Heart left ventricle (tissue), 16 donors: Measurements from ENCODE around the gene DLX2. TPM values are rescaled to one million over a fixed set of nuclear protein-coding genes. Genes with fewer than 3 reads are reported as not detected.

ENCODE experiments used
- ATAC-seq, 4 donors: fragments of 200-7000 bp; cut with Tn5 transposase; one replicate each; pipeline ENCODE4 v1.9.1; 2020 to 2022; ENCODE audit warnings: moderate library complexity in 4 of 4, mild to moderate bottlenecking in 3 of 4, moderate number of reproducible peaks in 1 of 4
- DNase-seq, 5 donors: peaks; one replicate each; pipeline ENCODE4 v3.0.0-alpha.2; 2020
- H3K27ac ChIP-seq, 12 donors: fragments of 200-600 bp; sonication (generic) in 4 of 12; one replicate each; pipeline versions ENCODE4 v1.5.0 to v1.8.0; 2016 to 2022; ENCODE audit warnings: mild to moderate bottlenecking in 2 of 12
- H3K27me3 ChIP-seq, 9 donors: fragments of 200-600 bp; sonication (generic) in 2 of 9; one replicate each; pipeline versions ENCODE4 v1.5.1 to v1.8.0; 2016 to 2022; ENCODE audit warnings: mild to moderate bottlenecking in 3 of 9
- H3K36me3 ChIP-seq, 9 donors: fragments of 200-600 bp; sonication (generic) in 2 of 9; one replicate each; pipeline versions ENCODE4 v1.5.0 to v1.8.0; 2018 to 2022; ENCODE audit warnings: mild to moderate bottlenecking in 2 of 9
- H3K4me1 ChIP-seq, 12 donors: fragments of 200-600 bp; sonication (generic) in 4 of 12; one replicate each; pipeline versions ENCODE4 v1.5.0 to v1.8.0; 2016 to 2022; ENCODE audit warnings: mild to moderate bottlenecking in 3 of 12
- H3K4me3 ChIP-seq, 12 donors: fragments of 200-600 bp; sonication (generic) in 4 of 12; one replicate each; pipeline versions ENCODE4 v1.5.0 to v1.8.0; 2017 to 2022; ENCODE audit warnings: mild to moderate bottlenecking in 9 of 12, moderate library complexity in 4 of 12
- H3K9me3 ChIP-seq, 12 donors: fragments of 200-600 bp; sonication (generic) in 4 of 12; one replicate each; pipeline versions ENCODE4 v1.5.0 to v1.8.0; 2016 to 2022; ENCODE audit warnings: mild to moderate bottlenecking in 1 of 12
- POLR2A ChIP-seq, 2 donors: fragments of 450-650 bp; IDR thresholded peaks; one replicate each; pipeline ENCODE4 v1.6.1; 2017; ENCODE audit warnings: antibody characterized with exemption in 2 of 2, mild to moderate bottlenecking in 2 of 2, moderate library complexity in 2 of 2
- WGBS, 4 donors: extraction: QIAGEN DNeasy Blood & Tissue Kit in 2 of 4; methylation state at CpG; one replicate each; pipeline versions ENCODE4 v1.1.5 to v1.1.7; 2013 to 2018; 5-methylcytosine and 5-hydroxymethylcytosine counted together
- intact Hi-C, 10 donors: fragments of 100-400 bp; cut with DNase I; formaldehyde crosslinking; loops; one replicate each; pipeline versions ENCODE4 v1.11.1 to v1.14.2; 2022
- polyA plus RNA-seq, 2 donors: library from polyadenylated mRNA; stranded (reverse); fragments of 200-250 nt; gene quantifications; one replicate each; pipeline ENCODE4 v1.2.3, GENCODE V29; 2013
- total RNA-seq, 9 donors: library from RNA; depleted of rRNA in 2 of 9; stranded (reverse); fragments of >200 nt in 2 of 9; fragmentation: NEBNext Ultra II Directional in 3 of 9; extraction: Animal tissue kit (Norgen Biotek cat#: 25700) in 3 of 9; gene quantifications; one replicate each; pipeline versions ENCODE4 v1.1.0 to v1.2.4, GENCODE V29; 2016 to 2023
- TF ChIP-seq, protein P1 (sequence below), 12 donors: fragments of 200-600 bp; sonication (generic) in 4 of 12; IDR thresholded peaks; one replicate each; pipeline versions ENCODE4 v1.5.0 to v1.8.0; 2018 to 2022; ENCODE audit warnings: antibody characterized with exemption in 12 of 12, mild to moderate bottlenecking in 5 of 12
- donor health status: ischemic (EF 13 %, LVEDD 7.1; RV severe dilation, severe dysfunction).
- donor health status: healthy with polysubstance abuse.
- donor health status: DM: no; HTN: yes; CAD: no.
- donor health status: DM: no; HTN: no; CAD: no.
- donor health status: ischemic (EF 25% LVEDD 6.9; RV normal size, moderate dysfunction).
- donor health status: ischemic (EF 25% LVEDD 5.7; RV mildly dilated, moderate dysfunction).
- donor health status: healthy.
- donor health status: DM: yes; HTN: yes; CAD: no.
- donor health status: ischemic (EF 35%, LVEDD 5.7; RV mildly dilated, moderate dysfunction).
- donor health status: nonischemic (EF 11% LVEDD 7.7; RV severe dilation, severe dysfunction).
- donor health status: DM: yes; HTN: yes; CAD: no.
- donor health status: PGD.
- donor health status: ischemic (EF 29% LVEDD 5.4; RV normal size, mild dysfunction).
- donor health status: nonischemic (EF 23%, LVEDD 6.1; RV moderate dilation, normal function).

DLX2 gene
- total and polyA plus RNA-seq, 11 donors: not detected

GRCh38 chr2:172095905-172096625 lies 6.6 kb downstream of the DLX2 start:
- WGBS, 4 donors: 4 to 7% (median 6%) methylated on average over 33 to 40 of the region's 40 CpGs
- intact Hi-C loops: no loop called here
- peak overlapping the region in 10 of 12 donors; percentile 14 to 58 (median 40) for H3K4me3 ChIP-seq
- peaks cover 0 to 3% (median 0%) of the 10 kb centered on the region in 9 donors for H3K36me3 ChIP-seq
- DNase-seq: no peak
- peaks cover 95 to 100% (median 100%) of the 10 kb centered on the region in 9 donors for H3K27me3 ChIP-seq
- TF ChIP-seq, protein P1, sequence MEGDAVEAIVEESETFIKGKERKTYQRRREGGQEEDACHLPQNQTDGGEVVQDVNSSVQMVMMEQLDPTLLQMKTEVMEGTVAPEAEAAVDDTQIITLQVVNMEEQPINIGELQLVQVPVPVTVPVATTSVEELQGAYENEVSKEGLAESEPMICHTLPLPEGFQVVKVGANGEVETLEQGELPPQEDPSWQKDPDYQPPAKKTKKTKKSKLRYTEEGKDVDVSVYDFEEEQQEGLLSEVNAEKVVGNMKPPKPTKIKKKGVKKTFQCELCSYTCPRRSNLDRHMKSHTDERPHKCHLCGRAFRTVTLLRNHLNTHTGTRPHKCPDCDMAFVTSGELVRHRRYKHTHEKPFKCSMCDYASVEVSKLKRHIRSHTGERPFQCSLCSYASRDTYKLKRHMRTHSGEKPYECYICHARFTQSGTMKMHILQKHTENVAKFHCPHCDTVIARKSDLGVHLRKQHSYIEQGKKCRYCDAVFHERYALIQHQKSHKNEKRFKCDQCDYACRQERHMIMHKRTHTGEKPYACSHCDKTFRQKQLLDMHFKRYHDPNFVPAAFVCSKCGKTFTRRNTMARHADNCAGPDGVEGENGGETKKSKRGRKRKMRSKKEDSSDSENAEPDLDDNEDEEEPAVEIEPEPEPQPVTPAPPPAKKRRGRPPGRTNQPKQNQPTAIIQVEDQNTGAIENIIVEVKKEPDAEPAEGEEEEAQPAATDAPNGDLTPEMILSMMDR (IDR thresholded peaks at IDR 0.05): no peak
- TF ChIP-seq POLR2A (IDR thresholded peaks at IDR 0.05): no peak
- no peak for ATAC-seq
- no peaks in the 10 kb centered on the region for H3K9me3 ChIP-seq
- no peak overlapping the region for H3K27ac ChIP-seq
- peaks cover 4 to 67% (median 51%) of the 10 kb centered on the region in 12 donors for H3K4me1 ChIP-seq

DNA sequence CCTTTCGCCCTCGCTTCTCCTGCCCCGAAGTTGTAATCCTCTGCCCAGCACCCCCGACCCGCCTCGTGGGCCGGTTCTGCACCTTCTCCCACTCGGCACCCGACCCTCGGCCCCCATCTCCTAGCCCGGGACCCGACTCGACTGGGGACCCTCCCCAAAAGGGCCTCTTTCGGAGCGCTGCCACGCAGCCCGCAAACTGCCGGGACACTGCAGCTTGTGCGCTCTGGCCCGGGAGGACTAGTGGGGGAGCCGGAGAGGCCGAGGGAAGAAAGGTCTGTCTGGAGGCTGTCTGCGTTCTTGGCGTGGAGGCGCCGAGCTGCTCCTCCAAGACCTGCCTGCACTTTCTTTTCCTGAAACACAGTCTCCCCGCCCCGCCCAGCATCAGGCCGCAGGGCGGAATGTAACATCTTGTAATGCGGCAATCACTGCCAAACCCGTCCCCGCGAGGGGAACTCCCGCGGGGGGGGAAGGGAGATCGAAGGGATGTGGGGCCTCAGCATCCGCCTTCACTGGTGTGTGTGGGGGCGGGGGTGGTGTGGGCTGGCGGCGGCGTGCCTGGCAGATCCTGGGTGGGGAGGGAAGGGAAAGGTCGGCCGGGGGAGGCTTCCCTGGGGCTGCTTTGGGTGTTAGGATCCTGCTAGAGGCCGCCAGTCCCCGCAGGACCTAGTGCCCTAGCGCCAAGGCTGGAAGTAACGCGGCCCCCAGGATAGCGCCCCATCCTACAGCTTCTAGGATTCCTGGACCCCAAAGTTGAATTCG lies 7.4 kb downstream of the DLX2 start:
- DNase-seq: no peak
- ATAC-seq: peak; percentile 17 to 61 (median 27)

DNA sequence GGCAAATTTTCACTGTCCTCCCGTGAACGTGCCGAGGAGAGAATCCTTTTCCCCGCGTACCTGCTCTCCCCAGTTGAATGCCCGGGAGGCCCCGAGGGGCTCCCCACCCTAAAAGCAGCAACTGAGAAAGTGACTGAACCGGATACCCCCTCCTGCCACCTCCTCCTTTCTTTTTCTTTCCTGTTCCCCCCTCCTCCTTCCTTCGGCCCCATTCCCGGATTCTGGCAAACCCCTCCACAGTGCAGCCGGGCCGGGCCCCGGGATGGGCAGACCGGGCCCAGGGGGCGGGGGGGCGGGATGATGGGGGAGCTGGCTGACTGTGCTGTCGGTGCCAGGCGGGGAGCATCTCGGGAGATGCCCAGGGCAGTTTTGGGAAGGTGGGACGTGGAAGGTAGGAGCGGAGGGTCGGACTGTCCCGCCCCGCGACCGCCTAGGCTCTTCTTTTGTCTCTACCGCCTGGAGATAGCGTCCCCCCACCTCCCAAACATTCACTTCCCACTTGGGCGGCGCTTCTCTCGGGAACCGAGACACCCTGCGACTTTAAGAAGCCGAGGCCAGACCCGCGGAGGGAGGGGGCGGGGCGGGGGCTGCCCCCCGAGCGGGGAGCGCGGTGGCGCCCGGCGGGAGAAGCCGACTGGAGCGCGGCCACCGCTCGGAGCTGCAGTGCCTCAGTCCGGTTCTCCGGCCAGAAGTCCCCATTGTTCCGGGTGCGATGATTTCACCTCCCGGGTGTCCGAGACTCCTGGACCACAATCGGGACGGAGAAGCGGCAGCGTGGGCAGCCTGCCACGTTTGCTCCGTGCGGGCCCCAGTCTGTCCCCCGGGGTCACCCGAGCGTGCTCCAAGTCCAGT lies 8.2 kb downstream of the DLX2 start:
- DNase-seq (no peak), ATAC-seq (peak in 2 of 4 donors; percentile 7 to 35)
- TF ChIP-seq, protein P1 (IDR thresholded peaks at IDR 0.05): no peak
- no peak for TF ChIP-seq POLR2A (IDR thresholded peaks at IDR 0.05)
- intact Hi-C loops: no loop called here
- H3K27me3 ChIP-seq: peaks cover 96 to 100% (median 100%) of the 10 kb centered on the region in 9 donors
- no peaks in the 10 kb centered on the region for H3K36me3 ChIP-seq
- H3K4me3 ChIP-seq: peak overlapping the region; percentile 10 to 58 (median 40)
- 2% methylated on average over 52 to 66 of the region's 66 CpGs for WGBS, 4 donors
- H3K4me1 ChIP-seq: peaks cover 4 to 52% (median 38%) of the 10 kb centered on the region in 12 donors
- H3K9me3 ChIP-seq: no peaks in the 10 kb centered on the region
- no peak overlapping the region for H3K27ac ChIP-seq

More for the DNA sequence above, 7.4 kb downstream of the DLX2 start:
- no peak for TF ChIP-seq POLR2A (IDR thresholded peaks at IDR 0.05)
- TF ChIP-seq, protein P1 (IDR thresholded peaks at IDR 0.05): no peak
- Histone ChIP-seq H3K4me1 (peaks cover 4 to 60% (median 43%) of the 10 kb centered on the region in 12 donors), H3K36me3 (peaks cover 0 to 2% (median 0%) of the 10 kb centered on the region in 9 donors), H3K4me3 (peak overlapping the region in 11 of 12 donors; percentile 26 to 58 (median 41)), H3K27ac (no peak overlapping the region), H3K9me3 (no peaks in the 10 kb centered on the region), H3K27me3 (peaks cover 96 to 100% (median 100%) of the 10 kb centered on the region in 9 donors)
- intact Hi-C loops: no loop called here
- WGBS, 4 donors: 0 to 2% (median 2%) methylated on average over 24 to 51 of the region's 51 CpGs
